SK-N-SH treated with all-trans-retinoic acid at 6 μM for 48 hours (cell line): ENCODE data around the gene DHX57.

Experiments
- ATAC-seq: fragments of 200-7000 bp; cut with Tn5 transposase; 3 replicates; pipeline ENCODE4 v1.9.1; 2020; ENCODE audit warnings: mild to moderate bottlenecking, moderate library complexity
- BACH2 ChIP-seq: fragments of 250-450 bp; sonication (Bioruptor Pico); IDR thresholded peaks from 2 replicates; pipeline ENCODE4 v1.9.0; 2021; ENCODE audit warnings: mild to moderate bottlenecking, borderline replicate concordance
- CSDC2 ChIP-seq: fragments of 250-450 bp; sonication (Bioruptor Pico); IDR thresholded peaks from 2 replicates; pipeline ENCODE4 v1.5.0; 2020; ENCODE audit warnings: mild to moderate bottlenecking, moderate library complexity
- ESRRG ChIP-seq: fragments of 250-450 bp; sonication (Bioruptor Pico); IDR thresholded peaks from 2 replicates; pipeline ENCODE4 v1.6.1; 2021; ENCODE audit warnings: mild to moderate bottlenecking
- GLIS3 ChIP-seq: fragments of 250-450 bp; sonication (Bioruptor Pico); IDR thresholded peaks from 2 replicates; pipeline ENCODE4 v1.5.0; 2020; ENCODE audit warnings: mild to moderate bottlenecking, moderate library complexity
- ISL1 ChIP-seq: fragments of 250-450 bp; sonication (Bioruptor Pico); IDR thresholded peaks from 2 replicates; pipeline ENCODE4 v2.1.2; 2022; ENCODE audit warnings: mild to moderate bottlenecking, moderate library complexity
- POU6F1 ChIP-seq: fragments of 250-450 bp; sonication (Bioruptor Pico); IDR thresholded peaks from 2 replicates; pipeline ENCODE4 v1.8.0; 2021; ENCODE audit warnings: low read depth, mild to moderate bottlenecking, moderate library complexity, borderline replicate concordance
- RARB ChIP-seq: fragments of 250-450 bp; sonication (Bioruptor Pico); IDR thresholded peaks from 2 replicates; pipeline ENCODE4 v1.8.0; 2021; ENCODE audit warnings: mild to moderate bottlenecking, moderate library complexity
- SNAI2 ChIP-seq: fragments of 250-450 bp; sonication (Bioruptor Pico); IDR thresholded peaks from 2 replicates; pipeline ENCODE4 v1.5.0; 2020; ENCODE audit warnings: mild to moderate bottlenecking, moderate library complexity
- TCF4 ChIP-seq: fragments of 250-450 bp; sonication (Bioruptor Pico); IDR thresholded peaks from 2 replicates; pipeline ENCODE4 v1.8.0; 2021; ENCODE audit warnings: mild to moderate bottlenecking, moderate library complexity, borderline replicate concordance
- TOX ChIP-seq: fragments of 250-450 bp; sonication (Bioruptor Pico); IDR thresholded peaks from 2 replicates; pipeline ENCODE4 v1.8.0; 2021; ENCODE audit warnings: mild to moderate bottlenecking, moderate library complexity, borderline replicate concordance
- ZFP3 ChIP-seq: fragments of 250-450 bp; sonication (Bioruptor Pico); IDR thresholded peaks from 2 replicates; pipeline ENCODE4 v1.5.0; 2020; ENCODE audit warnings: mild to moderate bottlenecking, moderate library complexity
- ZFP30 ChIP-seq: fragments of 450-650 bp; formaldehyde crosslinking; IDR thresholded peaks from 2 replicates; pipeline ENCODE4 v1.5.0; 2022; ENCODE audit warnings: mild to moderate bottlenecking, moderate library complexity
- ZNF70 ChIP-seq: fragments of 450-650 bp; formaldehyde crosslinking; IDR thresholded peaks from 2 replicates; pipeline ENCODE4 v1.5.0; 2020; ENCODE audit warnings: mild to moderate bottlenecking, moderate library complexity
- ZNF8 ChIP-seq: fragments of 450-650 bp; formaldehyde crosslinking; IDR thresholded peaks from 2 replicates; pipeline ENCODE4 v1.5.0; 2020; ENCODE audit warnings: mild to moderate bottlenecking, moderate library complexity

Gene DHX57

GRCh38 chr2:38748943-38749804 is 126.6 kb downstream of the DHX57 start:
- no peak for ATAC-seq
- TF ChIP-seq ISL1 (CRISPR knock-in tag) (no peak), POU6F1 (CRISPR knock-in tag) (0 out of 2 replicates have a peak, but pooled peaks have one; percentile 5)

GRCh38 chr2:38748391-38748790 is 127.3 kb downstream of the DHX57 start:
- no peak for ATAC-seq
- no peak for TF ChIP-seq ZFP3 (CRISPR knock-in tag)
- TF ChIP-seq ESRRG (CRISPR knock-in tag) = no peak
- no peak for TF ChIP-seq ZNF8 (CRISPR knock-in tag)
- TF ChIP-seq RARB (CRISPR knock-in tag) = no peak
- no peak for TF ChIP-seq BACH2

GRCh38 chr2:38747819-38748218 is 127.9 kb downstream of the DHX57 start:
- no peak for ATAC-seq
- no peak for TF ChIP-seq ISL1 (CRISPR knock-in tag)
- no peak for TF ChIP-seq RARB (CRISPR knock-in tag)
- no peak for TF ChIP-seq ZNF70 (CRISPR knock-in tag)
- TF ChIP-seq GLIS3 (CRISPR knock-in tag) = no peak
- TF ChIP-seq SNAI2 = no peak
- no peak for TF ChIP-seq TOX (CRISPR knock-in tag)
- no peak for TF ChIP-seq CSDC2 (CRISPR knock-in tag)
- TF ChIP-seq TCF4 (CRISPR knock-in tag) = no peak
- TF ChIP-seq ZFP3 (CRISPR knock-in tag) = no peak
- TF ChIP-seq ZFP30 = no peak
